ENCODE data around the gene C16orf54. TPM values are rescaled to one million over a fixed set of nuclear protein-coding genes. Genes with fewer than 3 reads are reported as not detected.

C16orf54 gene
- total and polyA plus RNA-seq, 2 donors (not counting 3 experiments of a cell fraction or from before 2014, with no cell fraction given): not detected

GRCh38 chr16:29700253-29700987 is 45.4 kb downstream of the C16orf54 start:
- intact Hi-C loops (cut with micrococcal nuclease) (loop anchor here (1.0 to 5.0 kb wide), 8 partner anchors 21 to 332 kb away; partner anchors contain the start of genes KIF22 and MAZ), dilution Hi-C loops (cut with MboI; ENCODE audit: extremely low pct_ligation_motif_present, low sequenced_read_pairs) (no loop called here)
- no peaks in the 10 kb centered on the region for H3K36me3 ChIP-seq (ENCODE audit: control insufficient read depth in 2 of 2, extremely low read depth in 1 of 2, insufficient read depth in 2 of 2, low read length in 2 of 2)
- CTCF ChIA-PET: interaction anchor here (0.6 to 5.3 kb wide), 48 partner anchors 9 to 760 kb away, joined by 3 to 92 read pairs (median 4); partner anchors contain the start of genes ASPHD1, C16orf92, KCTD13 and KIF22
- H3K4me1 ChIP-seq (ENCODE audit: control insufficient read depth, extremely low read depth, insufficient read depth, low read length): peaks cover 5% of the 10 kb centered on the region
- H3K4me2 ChIP-seq (ENCODE audit: insufficient read depth, low read length): no peak overlapping the region
- H3K4me3 ChIP-seq (replicated peaks in 1 of 3; ENCODE audit: insufficient read depth in 1 of 3, low read depth in 1 of 3, low read length in 3 of 3): no peak overlapping the region
- POLR2A ChIA-PET: no interaction called here
- no peak overlapping the region for H3K9ac ChIP-seq (replicated peaks; ENCODE audit: extremely low read depth, insufficient read depth, low read length)
- no peaks in the 10 kb centered on the region for H3K9me1 ChIP-seq (replicated peaks; ENCODE audit: control insufficient read depth, extremely low read depth, insufficient read depth, low read length)
- no peaks in the 10 kb centered on the region for H3K79me2 ChIP-seq (ENCODE audit: control insufficient read depth, insufficient read depth, low read length)
- H3K27me3 ChIP-seq (ENCODE audit: control insufficient read depth in 2 of 2, insufficient read depth in 2 of 2, low read length in 2 of 2): peaks cover 0 to 1% of the 10 kb centered on the region in 2 experiments
- DNase-seq (ENCODE audit: low read depth, low spot score): peak; percentile 92
- H2AFZ ChIP-seq (ENCODE audit: low read depth, low read length): no peak overlapping the region
- no TSS peak for BruUV-seq (replicated peaks)
- peak; percentile 92 for FAIRE-seq
- TF ChIP-seq CTCF (IDR thresholded peaks at IDR 0.05; ENCODE audit: extremely low read depth in 1 of 2, insufficient read depth in 1 of 2, low read depth in 1 of 2, low read length in 2 of 2) (peak; percentile 82 to 85), POLR2AphosphoS5 (IDR thresholded peaks at IDR 0.05; ENCODE audit: insufficient read depth, low read depth, low read length) (no peak)
- H3K27ac ChIP-seq (ENCODE audit: insufficient read depth, low read depth, low read length): no peak overlapping the region
- no peaks in the 10 kb centered on the region for H3K9me3 ChIP-seq (replicated peaks; ENCODE audit: control insufficient read depth, insufficient read depth, low read length)
- no peaks in the 10 kb centered on the region for H4K20me1 ChIP-seq (replicated peaks; ENCODE audit: control insufficient read depth, extremely low read depth, insufficient read depth, low read length)
